Endothelial cell (in vitro differentiated cells): ENCODE measurements around the gene PRR19. TPM values are rescaled to one million over a fixed set of nuclear protein-coding genes. Genes with fewer than 3 reads are reported as not detected.
A peak's percentile ranks its signal among the peaks of the same experiment; 100 is the strongest.

Source experiments
- DNase-seq: peaks from one replicate; pipeline ENCODE4 v3.0.0; 2021; ENCODE audit warnings: low spot score
- H3K27ac Mint-ChIP-seq: one replicate; pipeline ENCODE4 v1.8.0; 2021; ENCODE audit warnings: mixed read lengths, inconsistent platforms; ENCODE audit not compliant: unreplicated experiment
- H3K27me3 Mint-ChIP-seq: one replicate; pipeline ENCODE4 v1.8.0; 2021; ENCODE audit warnings: mild to moderate bottlenecking, moderate library complexity, mixed read lengths, inconsistent platforms; ENCODE audit not compliant: unreplicated experiment
- H3K36me3 Mint-ChIP-seq: one replicate; pipeline ENCODE4 v1.8.0; 2021; ENCODE audit warnings: mild to moderate bottlenecking, low read depth, mixed read lengths, inconsistent platforms; ENCODE audit not compliant: unreplicated experiment
- H3K4me1 Mint-ChIP-seq: one replicate; pipeline ENCODE4 v1.8.0; 2021; ENCODE audit warnings: mild to moderate bottlenecking, mixed read lengths, inconsistent platforms; ENCODE audit not compliant: unreplicated experiment
- H3K4me3 Mint-ChIP-seq: one replicate; pipeline ENCODE4 v1.8.0; 2021; ENCODE audit warnings: mild to moderate bottlenecking, mixed read lengths, inconsistent platforms; ENCODE audit not compliant: unreplicated experiment
- H3K9me3 Mint-ChIP-seq: one replicate; pipeline ENCODE4 v1.8.0; 2021; ENCODE audit warnings: mixed read lengths, inconsistent platforms; ENCODE audit not compliant: unreplicated experiment
- total RNA-seq: library from RNA; stranded (reverse); fragmentation: NEBNext Ultra II Directional; extraction: Animal tissue kit (Norgen Biotek cat#: 25700); gene quantifications from one replicate; pipeline ENCODE4 v1.2.1, GENCODE V29; 2021; ENCODE audit not compliant: unreplicated experiment
- TF ChIP-seq, protein P1 (sequence below): fragments of 200-600 bp; sonication (generic); IDR thresholded peaks from one replicate; pipeline ENCODE4 v1.5.0; 2021; ENCODE audit warnings: antibody characterized with exemption; ENCODE audit not compliant: unreplicated experiment

The PRR19 gene
- total RNA-seq, 1 donor from 2014 or later = 1.1 TPM

DNA sequence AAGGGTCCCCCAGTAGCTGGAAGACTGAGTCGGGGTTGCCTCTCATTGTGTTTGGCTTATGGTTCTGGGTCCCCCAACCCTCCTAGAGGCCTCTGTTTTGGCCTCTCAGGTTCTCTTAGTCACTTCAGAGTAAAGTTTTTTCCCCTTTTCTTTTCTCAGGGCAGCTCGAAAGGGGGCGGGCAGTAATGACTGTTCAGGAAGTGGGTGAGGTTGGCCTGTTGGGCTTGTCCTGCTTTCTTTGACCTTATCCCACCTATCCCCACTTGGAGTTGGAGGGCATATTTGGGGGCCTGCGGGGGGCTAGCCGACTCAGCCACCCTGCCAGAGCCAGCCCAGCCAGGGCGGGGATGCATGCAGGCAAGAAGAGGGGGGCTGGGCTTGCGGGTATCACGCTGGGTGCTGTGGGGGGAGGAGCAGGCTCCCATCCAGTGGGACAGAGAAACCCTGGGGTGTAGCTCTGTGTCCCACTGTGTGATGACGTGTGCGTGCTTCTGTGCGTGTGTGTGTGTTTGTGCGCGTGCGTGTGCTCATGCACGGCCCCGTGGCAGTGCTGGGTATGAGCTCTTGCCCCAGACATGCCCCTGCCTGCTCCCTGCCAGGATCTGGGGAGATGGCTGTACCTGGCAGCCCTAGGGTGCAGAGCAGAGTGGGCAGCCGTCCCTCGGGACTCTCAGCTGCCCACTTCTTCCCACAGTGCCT lies 31.4 kb upstream of the PRR19 start:
- no peak for DNase-seq
- Mint-ChIP-seq H3K27ac (peak overlapping the region; percentile 90), H3K27me3 (peaks cover 5% of the 10 kb centered on the region), H3K4me3 (no peak overlapping the region), H3K9me3 (no peaks in the 10 kb centered on the region), H3K4me1 (peaks cover 32% of the 10 kb centered on the region), H3K36me3 (peaks cover 15% of the 10 kb centered on the region)
- TF ChIP-seq, protein P1, sequence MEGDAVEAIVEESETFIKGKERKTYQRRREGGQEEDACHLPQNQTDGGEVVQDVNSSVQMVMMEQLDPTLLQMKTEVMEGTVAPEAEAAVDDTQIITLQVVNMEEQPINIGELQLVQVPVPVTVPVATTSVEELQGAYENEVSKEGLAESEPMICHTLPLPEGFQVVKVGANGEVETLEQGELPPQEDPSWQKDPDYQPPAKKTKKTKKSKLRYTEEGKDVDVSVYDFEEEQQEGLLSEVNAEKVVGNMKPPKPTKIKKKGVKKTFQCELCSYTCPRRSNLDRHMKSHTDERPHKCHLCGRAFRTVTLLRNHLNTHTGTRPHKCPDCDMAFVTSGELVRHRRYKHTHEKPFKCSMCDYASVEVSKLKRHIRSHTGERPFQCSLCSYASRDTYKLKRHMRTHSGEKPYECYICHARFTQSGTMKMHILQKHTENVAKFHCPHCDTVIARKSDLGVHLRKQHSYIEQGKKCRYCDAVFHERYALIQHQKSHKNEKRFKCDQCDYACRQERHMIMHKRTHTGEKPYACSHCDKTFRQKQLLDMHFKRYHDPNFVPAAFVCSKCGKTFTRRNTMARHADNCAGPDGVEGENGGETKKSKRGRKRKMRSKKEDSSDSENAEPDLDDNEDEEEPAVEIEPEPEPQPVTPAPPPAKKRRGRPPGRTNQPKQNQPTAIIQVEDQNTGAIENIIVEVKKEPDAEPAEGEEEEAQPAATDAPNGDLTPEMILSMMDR = no peak

DNA sequence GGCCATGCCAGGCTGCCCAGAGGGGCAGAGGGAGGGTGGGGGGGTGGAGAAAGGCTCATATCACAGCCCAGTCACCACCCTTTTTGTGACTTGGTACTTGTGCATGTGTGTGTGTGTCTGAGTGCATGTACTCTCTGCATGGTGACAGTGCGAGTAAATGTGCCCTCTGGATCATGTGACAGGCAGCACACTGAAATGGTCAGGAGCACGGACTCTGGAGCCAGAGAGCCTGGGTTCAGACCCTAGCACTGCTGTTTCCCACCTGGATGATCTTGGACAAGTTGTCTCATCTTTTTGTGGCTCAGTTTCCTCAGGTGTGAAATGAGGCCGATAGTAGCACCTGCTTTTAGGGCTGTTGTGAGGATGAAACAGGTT lies 30.9 kb upstream of the PRR19 start:
- Mint-ChIP-seq H3K27ac (peak overlapping the region; percentile 57), H3K4me3 (peak overlapping the region; percentile 67), H3K4me1 (peaks cover 35% of the 10 kb centered on the region), H3K27me3 (peaks cover 5% of the 10 kb centered on the region), H3K36me3 (peaks cover 17% of the 10 kb centered on the region), H3K9me3 (no peaks in the 10 kb centered on the region)
- DNase-seq = no peak
- TF ChIP-seq, protein P1 = no peak

DNA sequence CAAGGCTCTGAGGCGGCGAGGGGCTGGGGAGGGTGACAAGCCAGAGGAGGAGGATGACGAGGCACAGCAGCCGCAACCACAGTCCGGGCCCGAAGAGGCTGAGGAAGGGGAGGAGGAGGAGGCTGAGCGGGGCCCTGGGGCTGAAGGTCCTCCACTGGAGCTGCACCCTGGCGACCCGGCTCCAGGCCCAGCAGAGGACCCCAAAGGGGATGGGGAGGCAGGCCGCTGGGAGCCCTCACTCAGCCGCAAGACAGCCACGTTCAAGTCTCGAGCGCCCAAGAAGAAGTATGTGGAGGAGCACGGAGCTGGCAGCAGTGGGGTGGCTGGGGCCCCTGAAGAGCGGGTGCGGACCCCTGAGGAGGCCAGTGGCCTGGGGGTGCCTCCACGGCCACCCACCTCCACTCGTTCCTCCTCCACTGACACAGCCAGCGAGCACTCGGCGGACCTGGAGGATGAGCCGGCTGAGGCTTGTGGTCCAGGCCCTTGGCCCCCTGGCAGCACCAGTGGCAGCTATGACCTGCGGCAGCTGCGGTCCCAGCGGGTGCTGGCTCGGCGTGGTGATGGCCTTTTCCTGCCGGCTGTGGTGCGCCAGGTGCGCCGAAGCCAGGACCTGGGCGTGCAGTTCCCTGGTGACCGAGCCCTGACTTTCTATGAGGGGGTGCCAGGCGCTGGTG lies 29.9 kb upstream of the PRR19 start:
- Mint-ChIP-seq H3K9me3 (no peaks in the 10 kb centered on the region), H3K36me3 (peaks cover 22% of the 10 kb centered on the region), H3K4me3 (no peak overlapping the region), H3K27ac (no peak overlapping the region), H3K27me3 (peaks cover 5% of the 10 kb centered on the region), H3K4me1 (peaks cover 37% of the 10 kb centered on the region)
- DNase-seq = no peak
- TF ChIP-seq, protein P1 = no peak

DNA sequence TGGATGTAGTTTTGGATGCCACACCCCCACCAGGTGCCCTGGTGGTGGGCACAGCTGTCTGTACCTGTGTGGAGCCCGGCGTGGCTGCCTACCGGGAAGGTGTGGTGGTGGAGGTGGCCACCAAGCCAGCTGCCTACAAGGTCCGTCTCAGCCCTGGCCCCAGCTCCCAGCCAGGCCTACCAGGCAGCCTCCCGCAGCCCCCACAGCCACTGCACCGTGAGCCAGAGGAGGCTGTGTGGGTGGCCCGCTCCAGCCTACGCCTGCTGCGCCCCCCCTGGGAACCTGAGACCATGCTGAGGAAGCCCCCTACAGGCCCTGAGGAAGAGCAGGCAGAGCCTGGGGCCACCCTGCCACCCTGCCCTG lies 29.4 kb upstream of the PRR19 start:
- DNase-seq = no peak
- peaks cover 5% of the 10 kb centered on the region for H3K27me3 Mint-ChIP-seq
- peaks cover 22% of the 10 kb centered on the region for H3K36me3 Mint-ChIP-seq
- no peaks in the 10 kb centered on the region for H3K9me3 Mint-ChIP-seq
- H3K27ac Mint-ChIP-seq = no peak overlapping the region
- TF ChIP-seq, protein P1 = no peak
- no peak overlapping the region for H3K4me3 Mint-ChIP-seq
- peaks cover 39% of the 10 kb centered on the region for H3K4me1 Mint-ChIP-seq

DNA sequence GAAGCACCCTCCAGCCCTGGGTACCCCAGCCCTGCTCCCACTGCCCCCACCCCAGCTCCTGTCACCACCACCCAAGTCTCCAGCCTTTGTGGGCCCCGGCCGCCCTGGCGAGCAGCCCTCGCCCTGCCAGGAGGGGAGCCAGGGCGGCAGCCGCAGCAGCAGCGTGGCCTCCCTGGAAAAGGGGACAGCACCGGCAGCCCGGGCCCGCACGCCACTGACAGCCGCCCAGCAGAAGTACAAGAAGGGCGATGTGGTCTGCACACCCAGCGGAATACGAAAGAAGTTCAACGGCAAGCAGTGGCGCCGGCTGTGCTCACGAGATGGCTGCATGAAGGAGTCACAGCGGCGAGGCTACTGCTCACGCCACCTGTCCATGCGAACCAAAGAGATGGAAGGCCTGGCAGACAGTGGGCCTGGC lies 28.9 kb upstream of the PRR19 start:
- Mint-ChIP-seq H3K4me1 (peaks cover 35% of the 10 kb centered on the region), H3K36me3 (peaks cover 22% of the 10 kb centered on the region), H3K4me3 (no peak overlapping the region), H3K27ac (no peak overlapping the region), H3K27me3 (peaks cover 5% of the 10 kb centered on the region), H3K9me3 (no peaks in the 10 kb centered on the region)
- DNase-seq = no peak
- TF ChIP-seq, protein P1 = no peak
